ENCODE data around the gene RFTN1. TPM values are rescaled to one million over a fixed set of nuclear protein-coding genes. Genes with fewer than 3 reads are reported as not detected.

RFTN1 gene
- total RNA-seq, 2 experiments from 2014 or later = 81.8 to 152 TPM

DNA sequence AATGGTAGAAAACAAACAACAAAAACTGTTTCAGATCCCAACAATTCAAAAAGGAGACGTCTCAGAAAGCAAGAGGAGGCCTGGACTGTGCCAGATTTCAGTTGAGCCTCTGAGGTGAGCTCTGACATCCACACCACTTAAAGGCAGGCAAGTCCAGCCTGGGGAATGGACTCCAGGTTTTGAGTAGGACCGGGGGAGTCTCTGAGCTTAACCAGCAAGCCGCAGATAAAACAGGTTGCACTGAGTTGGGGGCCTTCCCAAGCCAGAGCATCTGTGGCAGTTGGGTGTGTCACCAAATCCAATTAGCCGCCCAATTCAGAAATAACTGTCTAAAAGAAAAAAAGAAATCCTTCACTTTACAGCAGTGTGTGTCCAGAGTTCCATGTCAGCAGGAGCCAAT is 193.8 kb downstream of the RFTN1 start:
- ChIA-PET CTCF (ENCODE audit: unreplicated experiment) (no interaction called here), POLR2A (no interaction called here)
- no TSS peak for BruUV-seq (replicated peaks)
- Histone ChIP-seq H3K4me2 (ENCODE audit: low read length) (no peak overlapping the region), H3K79me2 (ENCODE audit: insufficient read depth, low read depth, low read length) (no peaks in the 10 kb centered on the region), H2AFZ (ENCODE audit: low read length) (no peak overlapping the region), H3K9me2 (ENCODE audit: insufficient read depth, low read length) (no peaks in the 10 kb centered on the region), H3K27ac (ENCODE audit: low read depth, low read length, poor library complexity, severe bottlenecking) (no peak overlapping the region), H3K4me3 (ENCODE audit: low read depth, low read length, poor library complexity, severe bottlenecking) (no peak overlapping the region), H3K9me3 (ENCODE audit: low read length) (no peaks in the 10 kb centered on the region), H3K4me1 (ENCODE audit: insufficient read depth, low read length, poor library complexity, severe bottlenecking) (no peaks in the 10 kb centered on the region), H4K20me1 (ENCODE audit: insufficient read depth, low read length) (no peaks in the 10 kb centered on the region), H3K36me3 (ENCODE audit: insufficient read depth, low read length) (peaks cover 99% of the 10 kb centered on the region)
- TF ChIP-seq, protein P1, sequence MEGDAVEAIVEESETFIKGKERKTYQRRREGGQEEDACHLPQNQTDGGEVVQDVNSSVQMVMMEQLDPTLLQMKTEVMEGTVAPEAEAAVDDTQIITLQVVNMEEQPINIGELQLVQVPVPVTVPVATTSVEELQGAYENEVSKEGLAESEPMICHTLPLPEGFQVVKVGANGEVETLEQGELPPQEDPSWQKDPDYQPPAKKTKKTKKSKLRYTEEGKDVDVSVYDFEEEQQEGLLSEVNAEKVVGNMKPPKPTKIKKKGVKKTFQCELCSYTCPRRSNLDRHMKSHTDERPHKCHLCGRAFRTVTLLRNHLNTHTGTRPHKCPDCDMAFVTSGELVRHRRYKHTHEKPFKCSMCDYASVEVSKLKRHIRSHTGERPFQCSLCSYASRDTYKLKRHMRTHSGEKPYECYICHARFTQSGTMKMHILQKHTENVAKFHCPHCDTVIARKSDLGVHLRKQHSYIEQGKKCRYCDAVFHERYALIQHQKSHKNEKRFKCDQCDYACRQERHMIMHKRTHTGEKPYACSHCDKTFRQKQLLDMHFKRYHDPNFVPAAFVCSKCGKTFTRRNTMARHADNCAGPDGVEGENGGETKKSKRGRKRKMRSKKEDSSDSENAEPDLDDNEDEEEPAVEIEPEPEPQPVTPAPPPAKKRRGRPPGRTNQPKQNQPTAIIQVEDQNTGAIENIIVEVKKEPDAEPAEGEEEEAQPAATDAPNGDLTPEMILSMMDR (conservative IDR thresholded peaks at IDR 0.05; ENCODE audit: low read length) = no peak; the same call in 1 of the 2 replicates
- no peak for TF ChIP-seq EZH2phosphoT487 (IDR thresholded peaks at IDR 0.05; ENCODE audit: borderline replicate concordance, low read depth, low read length)
- intact Hi-C loops (cut with micrococcal nuclease; ENCODE audit: unreplicated experiment) = no loop called here
- DNase-seq (ENCODE audit: low spot score) = no peak

DNA sequence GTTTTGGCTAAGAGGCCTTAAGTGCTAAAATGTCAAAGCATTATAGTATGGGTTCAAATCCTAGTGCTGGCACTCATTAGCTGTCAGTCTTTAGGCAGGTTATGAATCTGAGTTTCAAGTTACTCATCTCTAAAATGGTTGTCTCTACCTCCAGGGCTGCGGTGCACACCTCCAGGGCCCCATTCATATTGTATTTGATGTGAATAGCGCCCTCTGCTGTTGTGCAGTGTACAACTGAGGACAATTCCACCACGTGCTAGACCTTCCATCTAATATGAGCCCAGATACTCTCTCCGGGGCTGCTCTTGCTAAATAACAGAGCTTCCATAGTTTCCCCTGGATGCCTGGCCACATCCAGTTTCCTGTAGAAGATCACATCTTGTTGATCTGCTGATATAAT is 194.2 kb downstream of the RFTN1 start:
- H3K27ac ChIP-seq (ENCODE audit: low read depth, low read length, poor library complexity, severe bottlenecking) = no peak overlapping the region

DNA sequence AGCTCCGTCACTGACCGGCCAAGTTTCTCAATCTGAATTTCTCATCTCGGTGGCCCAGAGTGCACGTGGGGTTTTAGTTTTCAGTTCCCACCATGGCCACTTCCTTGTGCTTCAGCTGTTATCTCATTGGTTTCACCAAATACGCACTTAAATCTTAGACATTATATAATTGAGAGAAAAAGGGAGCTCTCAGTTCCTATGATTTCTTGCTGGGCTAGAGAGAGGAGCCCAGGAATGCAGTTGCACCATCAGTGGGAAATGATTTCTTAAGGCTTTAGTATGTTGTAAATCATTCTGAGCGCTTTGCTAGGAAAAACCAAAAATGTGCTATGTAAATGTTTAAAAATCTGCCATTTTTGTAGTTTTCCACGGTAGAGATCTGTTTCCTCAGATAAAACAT is 195.3 kb downstream of the RFTN1 start:
- TF ChIP-seq EZH2phosphoT487 (IDR thresholded peaks at IDR 0.05; ENCODE audit: borderline replicate concordance, low read depth, low read length) = no peak
- TF ChIP-seq, protein P1 (conservative IDR thresholded peaks at IDR 0.05; ENCODE audit: low read length) = no peak
- POLR2A ChIA-PET = no interaction called here
- no peaks in the 10 kb centered on the region for H3K4me1 ChIP-seq (ENCODE audit: insufficient read depth, low read length, poor library complexity, severe bottlenecking)

More for the DNA sequence above, 194.2 kb downstream of the RFTN1 start:
- peaks cover 99% of the 10 kb centered on the region for H3K36me3 ChIP-seq (ENCODE audit: insufficient read depth, low read length)
- H4K20me1 ChIP-seq (ENCODE audit: insufficient read depth, low read length) = no peaks in the 10 kb centered on the region
- ChIA-PET POLR2A (no interaction called here), CTCF (ENCODE audit: unreplicated experiment) (no interaction called here)
- BruUV-seq (replicated peaks) = no TSS peak
- H3K9me2 ChIP-seq (ENCODE audit: insufficient read depth, low read length) = no peaks in the 10 kb centered on the region
- peak; percentile 38 for DNase-seq (ENCODE audit: low spot score)
- no peak overlapping the region for H3K4me3 ChIP-seq (ENCODE audit: low read depth, low read length, poor library complexity, severe bottlenecking)
- no peak overlapping the region for H3K4me2 ChIP-seq (ENCODE audit: low read length)
- no peak overlapping the region for H2AFZ ChIP-seq (ENCODE audit: low read length)
- no peaks in the 10 kb centered on the region for H3K9me3 ChIP-seq (ENCODE audit: low read length)
- intact Hi-C loops (cut with micrococcal nuclease; ENCODE audit: unreplicated experiment) = no loop called here
- H3K4me1 ChIP-seq (ENCODE audit: insufficient read depth, low read length, poor library complexity, severe bottlenecking) = no peaks in the 10 kb centered on the region
- H3K79me2 ChIP-seq (ENCODE audit: insufficient read depth, low read depth, low read length) = no peaks in the 10 kb centered on the region
- no peak for TF ChIP-seq EZH2phosphoT487 (IDR thresholded peaks at IDR 0.05; ENCODE audit: borderline replicate concordance, low read depth, low read length)
- TF ChIP-seq, protein P1 (conservative IDR thresholded peaks at IDR 0.05; ENCODE audit: low read length) = peak; percentile 85

More for the DNA sequence above, 195.3 kb downstream of the RFTN1 start:
- no peaks in the 10 kb centered on the region for H4K20me1 ChIP-seq (ENCODE audit: insufficient read depth, low read length)
- H3K79me2 ChIP-seq (ENCODE audit: insufficient read depth, low read depth, low read length) = no peaks in the 10 kb centered on the region
- H3K4me3 ChIP-seq (ENCODE audit: low read depth, low read length, poor library complexity, severe bottlenecking) = no peak overlapping the region
- H3K36me3 ChIP-seq (ENCODE audit: insufficient read depth, low read length) = peaks cover 99% of the 10 kb centered on the region
- no peak overlapping the region for H3K27ac ChIP-seq (ENCODE audit: low read depth, low read length, poor library complexity, severe bottlenecking)
- H3K9me2 ChIP-seq (ENCODE audit: insufficient read depth, low read length) = no peaks in the 10 kb centered on the region
- BruUV-seq (replicated peaks) = no TSS peak
- H3K9me3 ChIP-seq (ENCODE audit: low read length) = no peaks in the 10 kb centered on the region
- CTCF ChIA-PET (ENCODE audit: unreplicated experiment) = interaction anchor here (0.5 kb wide), 1 partner anchor 16 kb away, joined by 3 read pairs; no protein-coding TSS in a partner anchor
- intact Hi-C loops (cut with micrococcal nuclease; ENCODE audit: unreplicated experiment) = no loop called here
- H2AFZ ChIP-seq (ENCODE audit: low read length) = no peak overlapping the region
- no peak for DNase-seq (ENCODE audit: low spot score)
- H3K4me2 ChIP-seq (ENCODE audit: low read length) = no peak overlapping the region

Data from OCI-LY7 (cell line).